HG02759 (cell line): ENCODE measurements around the gene B3GNT9.
"Not testable (repeated sequence)": the region's sequence is repeated elsewhere in the genome, so short reads cannot be mapped to it uniquely, and the experiment has no call there.

Experiments used
- ATAC-seq: cut with Tn5 transposase; IDR thresholded peaks from one replicate; pipeline ENCODE4 v1.9.1; 2021; ENCODE audit warnings: mild to moderate bottlenecking, moderate library complexity; ENCODE audit not compliant: unreplicated experiment

Gene B3GNT9

DNA sequence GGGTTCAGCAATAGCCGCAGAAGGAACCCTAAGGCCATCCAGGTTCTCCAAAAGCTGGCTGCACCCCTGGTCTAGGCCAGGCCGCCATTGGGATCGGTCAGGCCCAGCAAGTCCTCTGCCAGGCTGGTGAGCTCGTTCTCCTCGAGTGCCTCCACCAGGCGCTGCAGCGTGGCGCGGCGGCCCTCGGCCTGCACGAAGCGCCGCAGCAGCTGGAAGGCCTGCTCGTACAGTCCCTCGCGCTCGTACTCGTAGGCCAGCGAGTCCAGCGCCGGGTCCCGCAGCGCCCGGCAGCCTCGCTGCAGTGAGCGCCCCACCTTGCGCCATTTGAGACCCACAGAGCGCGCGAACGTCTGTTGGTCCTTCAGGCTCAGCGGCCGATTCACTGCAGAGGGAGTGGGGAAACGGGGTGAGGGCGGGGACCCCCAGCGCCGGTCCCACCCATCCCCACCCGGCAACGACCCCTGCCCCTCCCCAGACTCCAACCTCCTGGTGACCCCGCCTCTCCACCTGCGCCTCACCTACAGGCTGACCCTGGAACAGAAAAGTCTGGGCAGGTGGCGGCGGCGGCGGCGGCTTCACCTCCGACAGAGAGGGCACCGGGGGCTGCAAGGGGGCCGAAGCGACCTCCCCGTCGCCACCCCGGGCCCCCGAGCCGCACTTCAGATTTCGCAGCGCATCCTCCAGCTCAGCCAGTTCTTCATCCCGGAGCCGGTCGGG is 3.9 kb upstream of the B3GNT9 start:
- ATAC-seq, result no peak

DNA sequence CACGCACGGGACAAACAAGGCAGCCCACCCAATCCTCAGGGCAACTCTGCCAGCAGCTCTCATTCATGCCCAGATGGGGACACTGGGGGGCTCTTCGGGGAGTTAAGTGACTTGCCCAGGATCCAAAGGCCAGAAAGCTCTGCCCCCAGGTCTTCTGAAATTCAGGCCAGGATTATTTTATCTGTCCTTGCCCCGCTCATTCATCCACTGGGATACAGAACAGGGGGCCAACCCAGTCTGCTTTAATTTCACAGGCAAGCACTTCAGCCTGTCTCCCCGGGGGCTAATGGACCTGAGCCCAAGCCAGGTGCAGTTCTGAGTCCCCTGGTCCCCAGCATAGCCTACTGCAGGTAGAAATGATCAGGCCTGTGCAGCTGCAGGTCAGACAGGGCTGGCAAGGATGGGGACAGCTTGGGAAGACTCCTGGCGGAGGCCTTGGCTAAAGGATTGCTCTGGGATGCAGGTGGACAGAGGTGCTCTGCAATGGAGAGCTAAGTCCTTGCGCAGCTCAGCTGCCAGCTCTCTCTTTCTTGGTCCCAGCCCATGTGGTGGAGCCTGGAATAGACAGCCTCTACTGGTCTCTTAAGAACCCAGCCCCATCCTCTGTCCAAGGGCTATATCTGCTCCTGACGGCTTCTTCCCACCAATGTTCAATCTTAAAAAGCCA is 766 bp upstream of the B3GNT9 start:
- ATAC-seq, result no peak

DNA sequence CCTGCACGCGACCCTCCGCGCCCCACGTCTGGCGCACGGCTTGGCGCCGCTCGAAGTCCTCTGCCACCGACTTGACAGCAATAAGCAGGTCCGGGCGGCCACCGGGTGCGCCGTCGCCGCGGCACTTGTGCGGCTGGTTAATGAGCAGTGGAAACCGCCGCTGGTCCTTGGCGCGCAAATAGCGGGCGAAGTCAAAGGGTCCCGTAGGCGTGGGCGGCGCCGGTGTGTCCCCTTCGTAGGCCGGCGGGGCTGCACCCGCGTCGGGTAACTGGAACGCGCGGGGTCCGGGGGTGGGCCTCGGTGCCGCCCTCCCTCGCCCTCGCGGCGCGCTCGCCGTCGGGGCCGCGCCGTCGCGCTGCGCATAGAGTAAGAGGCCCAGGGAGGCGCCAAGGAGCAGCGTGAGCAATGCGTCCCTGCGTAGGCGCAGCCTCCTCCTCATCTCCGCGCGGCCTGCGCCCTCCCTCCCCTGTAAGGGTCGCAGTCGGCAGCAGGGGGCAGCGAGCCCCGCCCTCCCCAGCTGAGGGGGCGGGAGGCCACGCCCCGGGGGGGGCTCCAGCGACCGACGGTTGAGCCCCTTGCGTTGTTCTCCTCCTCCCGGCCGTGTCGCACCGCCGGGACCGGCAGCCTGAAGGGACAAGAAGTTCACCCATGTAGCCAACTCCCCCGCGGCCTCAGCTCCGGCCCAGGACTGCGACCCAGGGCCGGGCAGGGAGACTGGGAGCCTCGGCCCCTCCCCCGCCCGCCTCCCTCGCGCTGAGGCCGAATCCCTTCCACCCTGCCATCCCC is 558 bp downstream of the B3GNT9 start:
- ATAC-seq, result peak; percentile 47

DNA sequence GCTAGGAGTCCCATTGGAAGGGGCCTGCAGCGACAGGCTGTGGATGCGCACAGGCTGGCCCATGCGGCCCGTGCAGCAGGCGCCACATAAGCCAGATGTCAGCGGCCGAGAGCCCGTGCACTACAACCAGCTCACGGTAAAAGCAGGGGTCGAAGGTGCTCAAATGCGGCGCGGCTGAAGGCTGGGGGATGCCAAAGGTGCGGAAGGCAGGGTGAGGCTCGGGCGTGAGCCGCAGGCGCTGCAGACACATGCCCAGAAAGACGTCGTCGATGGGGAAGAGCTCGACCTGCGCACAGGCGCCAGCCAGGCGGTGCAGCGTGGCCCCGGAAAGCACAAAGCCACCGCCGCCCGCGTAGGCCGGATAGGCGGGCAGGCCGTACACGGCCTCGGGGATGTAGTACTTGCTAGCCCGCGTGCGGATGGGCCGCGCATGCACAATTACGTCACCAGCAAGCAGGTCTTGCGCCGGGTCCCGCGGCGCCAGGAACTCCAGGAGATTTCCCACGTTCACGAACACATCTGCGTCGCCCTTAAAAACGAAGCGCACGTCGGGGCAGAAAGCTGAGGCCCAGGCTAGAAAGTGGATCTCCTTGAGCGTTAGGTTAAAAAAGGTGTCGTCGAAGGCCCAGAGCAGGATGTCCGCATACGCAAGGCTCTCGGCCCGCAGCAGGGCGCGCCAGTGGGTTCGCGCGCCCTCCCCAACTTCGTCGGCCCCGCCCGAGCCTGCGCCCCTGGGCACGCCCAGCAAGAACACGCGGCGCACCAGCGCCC is 1.3 kb downstream of the B3GNT9 start:
- no peak for ATAC-seq

DNA sequence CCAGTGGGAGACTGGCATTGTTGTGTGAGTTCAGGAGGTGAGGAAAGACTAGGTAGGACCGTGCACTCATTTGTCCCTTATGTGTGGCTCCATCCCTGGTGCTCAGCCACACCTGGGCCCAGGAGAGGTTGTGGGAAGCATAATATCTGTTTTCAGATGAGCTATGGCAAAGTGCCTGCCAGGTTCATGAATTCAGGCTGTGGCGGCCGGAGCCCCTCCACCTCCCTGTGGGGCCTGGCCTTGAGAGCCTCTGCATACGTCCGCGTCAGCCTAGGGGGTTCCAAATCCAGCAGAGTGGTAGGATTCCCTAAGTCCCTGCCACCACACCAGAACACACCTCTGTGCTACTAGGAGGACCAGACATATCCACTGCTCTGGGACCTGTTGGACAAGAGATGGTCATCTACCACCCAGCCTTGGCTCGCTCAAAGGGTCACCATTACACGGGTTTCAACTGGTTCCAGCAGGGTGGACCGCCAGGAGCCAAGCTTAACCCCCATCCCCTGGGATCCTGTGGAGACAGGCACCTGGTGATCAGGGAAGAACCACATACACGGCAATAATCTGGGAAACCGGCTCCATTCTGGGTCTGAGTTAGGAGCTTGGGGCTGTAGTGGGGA is 2.0 kb downstream of the B3GNT9 start:
- no peak for ATAC-seq

DNA sequence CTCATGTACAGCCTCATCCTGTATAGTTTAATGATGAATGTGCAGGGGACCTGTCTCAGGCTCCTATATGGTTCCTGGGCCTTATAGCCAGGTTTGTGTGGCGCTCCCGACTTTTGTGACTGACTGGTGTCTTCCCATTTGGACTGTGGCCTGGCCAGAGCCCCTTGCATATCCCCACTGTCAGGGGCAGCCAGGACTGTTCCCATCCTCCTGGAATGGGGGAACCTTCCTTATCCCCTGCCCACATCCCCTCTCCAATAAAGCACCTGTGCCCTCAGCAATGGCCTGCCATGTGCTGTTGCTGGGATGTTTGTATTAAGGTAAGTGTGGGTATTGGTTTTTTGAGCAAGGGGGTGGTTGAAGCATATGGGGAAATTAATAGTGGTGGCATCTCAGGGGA is 2.6 kb downstream of the B3GNT9 start:
- no peak for ATAC-seq

DNA sequence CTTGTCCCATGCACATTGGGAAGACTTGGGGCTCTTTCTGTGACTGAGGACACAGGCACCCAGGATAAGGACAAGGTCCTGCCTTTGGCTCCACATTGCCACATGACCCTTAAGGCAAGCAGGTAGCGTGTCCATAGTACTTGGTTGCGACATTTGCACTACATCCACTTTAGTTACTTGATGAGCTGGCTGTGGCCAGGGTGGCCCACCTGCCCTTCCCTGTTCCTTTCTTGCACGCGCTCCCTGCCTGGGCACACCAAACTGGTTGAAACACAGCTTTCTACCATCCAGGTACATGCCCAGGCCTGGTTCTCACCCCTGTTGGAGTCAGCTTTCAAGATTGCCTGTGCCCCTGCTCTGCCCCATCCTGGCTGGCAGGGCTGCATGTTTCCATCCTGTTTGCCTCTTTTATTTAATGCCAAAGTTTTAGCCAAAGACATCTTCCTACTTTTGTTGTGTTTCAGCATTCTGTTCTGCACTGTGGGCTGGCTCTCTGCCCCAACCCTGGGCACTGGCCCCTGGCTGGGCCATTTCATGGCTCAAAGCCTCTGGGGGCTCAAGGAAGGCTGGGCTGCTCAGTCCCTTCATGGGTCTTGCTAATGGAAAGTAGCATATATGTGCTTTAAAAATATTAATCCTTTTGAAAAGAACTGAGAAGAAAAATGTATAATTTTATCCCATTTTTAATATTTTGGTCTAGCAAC is 3.2 kb downstream of the B3GNT9 start:
- no peak for ATAC-seq

DNA sequence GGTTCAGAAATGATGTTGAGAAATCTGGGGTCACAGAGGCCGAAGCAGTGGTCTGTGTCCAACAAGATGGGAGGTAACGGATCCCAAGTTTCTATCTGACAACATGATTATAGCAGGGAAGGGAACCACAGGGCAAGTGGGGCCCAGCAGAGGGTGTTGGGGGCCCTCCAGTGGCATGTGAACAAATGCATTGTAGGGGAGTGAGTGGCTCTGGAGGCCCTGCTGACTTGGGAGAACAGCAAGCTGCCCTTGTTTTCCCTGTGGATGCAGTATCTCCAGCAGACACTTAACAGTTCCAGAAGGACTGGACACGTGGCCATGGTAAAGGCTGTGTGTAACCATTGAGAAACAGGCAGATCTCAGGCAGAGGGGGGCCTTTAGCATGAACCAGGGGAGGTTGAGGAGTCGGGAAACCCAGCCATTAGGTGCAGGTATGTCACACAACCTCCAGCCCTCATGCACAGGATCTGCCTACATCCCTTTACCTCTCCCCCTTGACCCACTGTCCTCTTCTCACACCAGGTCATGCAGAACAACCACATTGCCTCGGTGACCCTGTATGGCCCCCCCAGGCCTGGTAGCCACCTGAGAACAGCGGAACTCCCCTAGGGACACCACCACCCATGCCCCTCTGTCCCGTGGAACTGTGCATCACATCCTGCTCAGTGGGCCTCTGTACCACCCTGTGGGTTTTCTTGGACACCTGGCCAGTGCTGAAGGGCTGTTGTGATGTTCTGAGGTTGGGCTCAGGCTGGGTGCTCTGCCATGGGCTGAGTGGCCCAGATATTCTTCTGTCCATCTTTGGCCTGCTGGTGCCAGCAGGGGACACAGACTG is 4.1 kb downstream of the B3GNT9 start:
- ATAC-seq, result no peak

DNA sequence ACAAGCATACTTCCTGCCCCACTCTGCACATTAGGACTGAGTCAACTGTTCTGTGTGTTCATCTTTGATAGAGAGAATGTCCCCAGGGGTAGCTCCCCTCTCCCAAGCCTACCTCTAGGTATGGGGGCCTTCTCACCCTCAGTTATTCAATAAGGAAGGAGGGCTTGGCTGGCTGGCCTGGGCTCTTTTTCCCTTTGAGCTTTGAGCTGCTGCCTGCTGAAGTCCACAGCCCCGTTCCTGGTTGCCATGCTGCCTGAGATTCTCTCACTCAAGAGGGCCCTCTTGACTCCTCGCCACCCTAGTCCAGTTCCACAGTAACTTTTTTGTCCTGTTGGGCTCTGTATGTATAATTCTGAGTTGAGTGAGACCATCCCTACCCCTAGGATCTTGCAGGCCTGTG is 5.1 kb downstream of the B3GNT9 start:
- no peak for ATAC-seq

DNA sequence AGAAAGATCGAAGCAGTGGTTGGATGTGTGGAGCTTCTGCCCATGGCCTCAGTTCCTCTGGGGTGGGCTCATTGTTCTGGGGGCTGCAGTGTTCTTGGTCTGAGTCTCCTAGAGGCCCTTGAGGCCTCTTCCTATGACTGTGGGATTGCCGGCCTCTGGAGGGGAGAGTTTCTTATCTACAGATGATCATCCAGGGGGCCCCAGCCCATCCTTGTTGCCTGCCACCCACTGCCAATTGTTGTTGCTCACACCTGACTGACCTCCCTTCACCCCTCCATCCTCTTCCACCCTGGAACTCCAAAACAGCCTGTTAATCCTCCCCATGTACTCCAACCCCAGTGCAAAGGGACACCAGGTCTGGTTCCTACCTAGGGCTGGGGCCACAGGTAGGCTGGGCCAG is 5.9 kb downstream of the B3GNT9 start:
- ATAC-seq, result no peak

DNA sequence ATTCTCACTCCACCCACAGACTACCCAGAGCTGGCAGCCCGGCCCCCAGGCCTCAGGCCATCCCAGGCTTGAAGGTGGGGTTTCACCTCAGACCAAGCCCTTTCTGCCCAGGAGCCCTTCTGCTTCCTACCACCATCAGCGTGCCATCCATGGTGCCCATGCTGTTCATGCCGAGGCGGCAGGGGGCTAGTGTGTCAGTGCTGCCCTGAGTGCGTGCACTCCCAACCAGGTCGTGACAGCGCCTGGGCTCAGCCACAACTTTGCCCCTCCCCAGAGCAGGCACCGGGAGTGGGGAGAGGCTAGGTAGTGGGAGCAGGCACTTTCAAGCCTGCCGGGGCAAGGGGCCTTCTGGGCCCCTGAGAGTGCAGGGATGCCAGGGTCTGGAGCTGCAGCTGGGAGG is 8.5 kb downstream of the B3GNT9 start:
- no peak for ATAC-seq

DNA sequence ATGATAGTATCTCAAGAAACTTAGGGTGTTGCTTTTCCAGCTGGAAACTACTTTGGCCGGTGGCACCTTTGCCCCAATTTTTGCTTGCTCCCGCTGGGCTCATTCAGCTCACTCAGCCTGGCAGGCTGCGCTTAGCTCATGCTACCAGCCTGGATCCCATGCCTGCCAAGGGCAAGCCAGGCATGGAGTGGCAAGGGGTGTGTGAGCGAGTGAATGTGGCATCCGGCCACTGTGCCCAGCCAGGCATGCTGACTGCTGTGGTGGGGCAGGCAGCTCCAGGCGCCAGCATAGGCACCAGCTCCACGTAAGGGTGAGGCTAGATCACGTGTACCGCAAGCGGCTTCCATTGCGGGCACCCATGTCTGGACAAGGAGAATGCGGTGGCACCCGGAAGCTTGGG is 9.4 kb downstream of the B3GNT9 start:
- no peak for ATAC-seq

DNA sequence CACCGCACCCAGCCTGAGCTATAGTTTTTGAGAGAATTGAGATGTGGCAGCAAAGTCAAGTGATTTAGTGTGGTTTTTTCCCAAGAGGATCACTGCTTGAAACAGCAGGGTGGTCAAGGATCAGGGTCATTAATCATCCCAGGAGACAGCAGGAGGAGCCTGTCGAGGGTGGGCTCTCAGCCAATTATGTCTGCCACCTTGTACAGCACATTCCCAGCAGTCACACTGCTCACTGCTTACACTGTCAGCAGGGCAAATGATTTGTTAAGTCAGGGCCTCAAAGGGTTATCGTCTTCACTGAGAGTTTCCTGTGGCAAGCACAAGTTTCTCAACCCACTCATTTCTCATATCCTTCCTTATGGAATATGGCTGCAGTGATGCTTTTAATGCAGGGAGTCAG is 13.2 kb downstream of the B3GNT9 start:
- ATAC-seq, result no peak

DNA sequence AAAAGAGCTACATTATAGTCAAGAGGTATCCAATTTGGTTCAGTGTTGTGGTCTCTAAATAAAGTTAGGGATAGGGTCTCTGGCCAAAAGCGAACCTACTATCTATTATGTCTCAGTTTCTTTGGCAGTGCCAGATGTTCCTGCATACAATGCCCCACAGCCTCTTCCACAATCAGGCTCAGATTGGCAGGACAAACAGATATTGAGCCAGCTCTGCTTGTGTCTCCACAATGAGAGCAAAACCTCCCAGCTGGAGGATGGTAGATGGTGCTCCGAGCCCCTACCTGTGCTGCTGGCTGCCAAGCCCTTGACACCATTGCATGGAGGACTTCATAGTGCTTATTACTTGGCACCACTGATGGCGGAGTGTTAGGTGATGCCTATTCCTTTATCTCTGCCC is 21.4 kb downstream of the B3GNT9 start:
- no peak for ATAC-seq

DNA sequence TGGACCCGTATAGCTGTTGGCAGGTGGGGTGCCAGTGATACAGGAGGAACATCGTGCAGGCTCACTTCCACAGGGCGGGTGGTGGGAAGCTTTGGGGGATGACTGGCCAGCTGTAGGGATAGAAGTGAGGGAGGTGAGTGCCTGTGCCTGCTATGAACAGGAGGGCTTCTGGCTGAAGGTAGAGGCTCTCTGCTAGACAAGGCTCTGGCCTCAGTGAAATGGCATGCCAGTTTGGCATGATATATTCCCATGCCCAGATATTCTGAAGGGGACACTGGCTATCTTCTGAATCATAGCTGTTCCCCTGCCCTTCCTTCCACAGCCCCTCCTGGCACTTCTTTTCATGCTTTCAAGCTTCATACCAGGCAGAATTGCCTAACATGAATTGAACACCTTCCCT is 21.9 kb downstream of the B3GNT9 start:
- no peak for ATAC-seq

DNA sequence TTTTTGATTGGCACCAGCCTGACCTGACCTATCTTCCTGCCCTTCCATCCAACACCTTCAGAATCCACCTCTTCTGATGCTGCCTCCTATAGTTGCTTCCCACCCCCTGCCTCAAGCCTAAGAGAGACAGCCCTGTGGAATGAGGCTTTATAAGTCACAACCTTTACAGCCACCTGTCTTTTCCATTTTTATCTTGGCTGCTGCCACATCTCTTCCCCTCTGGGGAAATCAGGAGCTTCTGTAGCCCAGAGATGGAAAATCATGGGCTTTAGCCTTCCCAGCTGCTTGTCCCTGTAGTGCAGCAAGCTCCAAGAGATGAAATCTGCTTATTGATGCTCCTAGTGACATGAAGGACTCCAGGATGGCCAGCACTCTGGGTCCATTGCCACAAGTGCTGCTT is 22.4 kb downstream of the B3GNT9 start:
- ATAC-seq, result no peak

DNA sequence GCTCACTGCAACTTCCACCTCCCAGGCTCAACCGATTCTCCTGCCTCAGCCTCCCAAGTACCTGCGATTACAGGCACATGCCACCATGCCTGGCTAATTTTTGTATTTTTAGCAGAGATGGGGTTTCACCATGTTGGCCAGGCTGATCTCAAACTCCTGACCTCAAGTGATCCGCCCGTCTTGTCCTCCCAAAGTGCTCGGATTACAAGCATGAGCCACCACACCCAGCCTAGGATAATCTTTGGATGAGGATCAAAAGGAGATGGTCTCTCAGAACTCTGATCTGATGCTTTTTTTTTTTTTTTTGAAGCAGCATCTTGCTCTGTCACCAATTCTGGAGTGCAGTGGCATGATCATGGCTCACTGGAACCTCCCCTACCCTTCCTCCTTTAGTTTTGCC is 28.0 kb downstream of the B3GNT9 start:
- ATAC-seq, result not testable (repeated sequence)

DNA sequence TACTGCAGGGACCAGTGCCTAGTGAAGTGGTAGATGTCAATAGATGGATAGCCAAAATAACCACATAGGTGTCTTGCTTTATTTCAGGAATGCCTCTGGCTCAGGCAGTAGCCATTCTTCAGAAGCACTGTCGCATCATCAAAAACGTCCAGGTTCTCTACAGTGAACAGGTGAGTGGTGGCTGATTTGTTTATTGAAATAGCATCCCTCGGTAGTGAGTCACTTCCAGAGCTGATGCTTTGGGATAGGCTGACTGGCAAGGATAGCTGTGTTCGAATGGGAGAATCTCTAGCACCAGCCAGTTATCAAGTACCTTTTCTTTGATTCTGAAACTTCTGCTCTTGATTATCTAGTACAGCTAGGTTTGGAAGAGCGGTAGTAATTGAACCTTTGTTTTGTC is 30.8 kb downstream of the B3GNT9 start:
- no peak for ATAC-seq

DNA sequence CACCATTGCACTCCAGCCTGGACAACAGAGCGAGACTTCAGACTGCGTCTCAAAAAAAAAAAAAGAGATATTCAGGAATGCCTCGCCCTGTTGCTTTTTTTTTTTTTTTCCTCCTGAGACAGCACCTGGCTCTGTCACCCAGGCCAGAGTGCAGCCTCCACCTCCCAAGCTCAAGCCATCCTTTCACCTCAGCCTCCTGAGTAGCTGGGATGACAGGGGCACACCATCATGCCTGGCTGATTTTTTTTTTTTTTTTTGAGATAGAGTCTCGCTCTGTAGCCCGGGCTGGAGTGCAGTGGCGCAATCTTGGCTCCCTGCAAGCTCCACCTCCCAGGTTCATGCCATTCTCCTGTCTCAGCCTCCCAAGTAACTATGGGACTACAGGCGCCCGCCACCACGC is 33.1 kb downstream of the B3GNT9 start:
- no peak for ATAC-seq
